ENCODE measurements around the gene ARSH. TPM values are rescaled to one million over a fixed set of nuclear protein-coding genes. Genes with fewer than 3 reads are reported as not detected.
"Not testable (repeated sequence)": the region's sequence is repeated elsewhere in the genome, so short reads cannot be mapped to it uniquely, and the experiment has no call there.

ARSH gene, protein sequence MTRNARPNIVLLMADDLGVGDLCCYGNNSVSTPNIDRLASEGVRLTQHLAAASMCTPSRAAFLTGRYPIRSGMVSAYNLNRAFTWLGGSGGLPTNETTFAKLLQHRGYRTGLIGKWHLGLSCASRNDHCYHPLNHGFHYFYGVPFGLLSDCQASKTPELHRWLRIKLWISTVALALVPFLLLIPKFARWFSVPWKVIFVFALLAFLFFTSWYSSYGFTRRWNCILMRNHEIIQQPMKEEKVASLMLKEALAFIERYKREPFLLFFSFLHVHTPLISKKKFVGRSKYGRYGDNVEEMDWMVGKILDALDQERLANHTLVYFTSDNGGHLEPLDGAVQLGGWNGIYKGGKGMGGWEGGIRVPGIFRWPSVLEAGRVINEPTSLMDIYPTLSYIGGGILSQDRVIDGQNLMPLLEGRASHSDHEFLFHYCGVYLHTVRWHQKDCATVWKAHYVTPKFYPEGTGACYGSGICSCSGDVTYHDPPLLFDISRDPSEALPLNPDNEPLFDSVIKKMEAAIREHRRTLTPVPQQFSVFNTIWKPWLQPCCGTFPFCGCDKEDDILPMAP
- not detected for total RNA-seq

DNA sequence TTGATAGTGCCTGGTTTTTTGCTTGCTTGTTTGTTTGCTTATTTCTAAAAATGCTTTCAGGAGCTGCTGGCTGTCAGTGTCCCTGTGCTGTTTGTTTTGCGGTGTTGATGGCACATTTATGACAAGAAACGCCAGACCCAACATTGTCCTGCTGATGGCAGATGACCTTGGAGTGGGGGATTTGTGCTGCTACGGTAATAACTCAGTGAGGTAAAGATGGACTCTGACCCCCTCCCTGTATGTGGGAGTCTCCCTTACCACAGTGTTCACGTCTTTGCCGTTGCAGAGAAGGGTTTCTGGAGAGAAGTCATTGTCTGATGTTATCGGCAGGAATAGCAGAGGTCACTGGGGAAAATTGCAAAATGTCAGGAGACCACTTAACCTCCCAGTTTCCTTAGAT lies at the start of gene ARSH:
Gene ARSH, plus strand, starts transcription at position 52 of the 400 bp plus-strand sequence. Its CDS starts 67 bp downstream, at position 119.
- no peaks in the 10 kb centered on the region for H3K27me3 ChIP-seq (replicated peaks; ENCODE audit: insufficient read depth)
- no peak for DNase-seq (ENCODE audit: low spot score)
- no peaks in the 10 kb centered on the region for H3K9me3 ChIP-seq
- intact Hi-C loops (cut with DNase I), result no loop called here
- no peaks in the 10 kb centered on the region for H3K4me1 ChIP-seq (replicated peaks)
- H3K4me3 ChIP-seq, result no peak within 1 kb of the TSS
- no peak within 1 kb of the TSS for H3K27ac ChIP-seq
- TF ChIP-seq POLR2AphosphoS5 (IDR thresholded peaks at IDR 0.05) (no peak), POLR2A (IDR thresholded peaks at IDR 0.05) (no peak)
- TF ChIP-seq, protein P1, sequence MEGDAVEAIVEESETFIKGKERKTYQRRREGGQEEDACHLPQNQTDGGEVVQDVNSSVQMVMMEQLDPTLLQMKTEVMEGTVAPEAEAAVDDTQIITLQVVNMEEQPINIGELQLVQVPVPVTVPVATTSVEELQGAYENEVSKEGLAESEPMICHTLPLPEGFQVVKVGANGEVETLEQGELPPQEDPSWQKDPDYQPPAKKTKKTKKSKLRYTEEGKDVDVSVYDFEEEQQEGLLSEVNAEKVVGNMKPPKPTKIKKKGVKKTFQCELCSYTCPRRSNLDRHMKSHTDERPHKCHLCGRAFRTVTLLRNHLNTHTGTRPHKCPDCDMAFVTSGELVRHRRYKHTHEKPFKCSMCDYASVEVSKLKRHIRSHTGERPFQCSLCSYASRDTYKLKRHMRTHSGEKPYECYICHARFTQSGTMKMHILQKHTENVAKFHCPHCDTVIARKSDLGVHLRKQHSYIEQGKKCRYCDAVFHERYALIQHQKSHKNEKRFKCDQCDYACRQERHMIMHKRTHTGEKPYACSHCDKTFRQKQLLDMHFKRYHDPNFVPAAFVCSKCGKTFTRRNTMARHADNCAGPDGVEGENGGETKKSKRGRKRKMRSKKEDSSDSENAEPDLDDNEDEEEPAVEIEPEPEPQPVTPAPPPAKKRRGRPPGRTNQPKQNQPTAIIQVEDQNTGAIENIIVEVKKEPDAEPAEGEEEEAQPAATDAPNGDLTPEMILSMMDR (IDR thresholded peaks at IDR 0.05), result no peak
- 62% methylated on average over 6 of the region's 6 CpGs for WGBS
- H3K36me3 ChIP-seq, result no peaks in the 10 kb centered on the region

DNA sequence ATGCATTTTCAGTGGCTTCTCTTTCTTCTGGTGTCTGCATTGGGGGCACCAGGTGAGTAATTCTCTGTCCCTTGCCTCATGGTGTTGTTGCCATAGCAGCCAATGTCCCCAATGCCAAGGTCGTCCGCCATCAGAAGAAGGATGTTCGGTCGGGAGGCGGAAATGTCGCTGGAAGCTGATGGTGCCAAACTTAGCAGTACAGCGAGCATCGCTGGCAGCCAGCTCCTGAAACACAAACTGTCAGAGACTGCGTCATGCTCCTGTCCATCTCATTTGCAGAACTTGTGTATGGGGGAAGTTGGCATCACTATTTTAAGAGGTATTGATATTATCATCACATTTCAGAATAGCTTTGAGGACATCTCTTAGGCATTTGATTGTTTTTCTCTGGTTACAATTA lies 48.1 kb upstream of the ARSH start:
- WGBS, result 80% methylated on average over 9 of the region's 9 CpGs
- Histone ChIP-seq H3K36me3 (no peaks in the 10 kb centered on the region), H3K4me1 (replicated peaks) (no peaks in the 10 kb centered on the region), H3K9me3 (no peaks in the 10 kb centered on the region), H3K27me3 (replicated peaks; ENCODE audit: insufficient read depth) (no peaks in the 10 kb centered on the region), H3K4me3 (no peak overlapping the region), H3K27ac (no peak overlapping the region)
- TF ChIP-seq POLR2A (IDR thresholded peaks at IDR 0.05), result no peak
- TF ChIP-seq, protein P1 (IDR thresholded peaks at IDR 0.05), result no peak
- TF ChIP-seq POLR2AphosphoS5 (IDR thresholded peaks at IDR 0.05), result no peak
- intact Hi-C loops (cut with DNase I), result no loop called here
- no peak for DNase-seq (ENCODE audit: low spot score)

DNA sequence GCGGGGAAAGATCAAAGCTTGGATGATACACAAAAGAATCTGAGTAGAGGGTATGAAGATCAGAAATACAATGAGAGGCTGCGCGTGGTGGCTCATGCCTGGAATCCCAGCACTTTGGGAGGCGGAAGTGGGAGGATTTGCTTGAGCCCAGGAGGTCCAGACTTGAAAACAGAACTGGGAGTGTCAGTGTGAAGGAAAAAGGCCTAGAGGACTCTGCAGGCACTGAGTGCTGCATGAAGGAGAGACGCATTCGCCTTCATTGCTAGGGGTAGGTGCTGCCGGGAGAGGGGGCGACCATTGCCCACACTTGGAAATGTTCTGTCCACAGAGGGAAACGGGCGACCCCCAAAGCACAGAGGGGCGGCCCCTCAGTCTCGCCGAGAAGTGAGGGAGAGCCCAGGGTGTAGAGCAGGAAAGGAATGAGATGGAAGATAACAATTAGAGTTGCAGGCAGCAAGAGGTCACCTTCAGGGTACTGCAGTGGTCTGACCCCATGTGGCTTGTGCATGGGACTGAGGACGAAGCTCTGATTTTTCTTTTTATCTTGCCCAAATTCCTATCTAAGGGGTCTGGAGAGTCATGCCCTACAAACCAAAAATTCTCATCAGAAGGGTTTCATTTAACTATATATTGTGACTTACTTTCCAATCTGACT lies 45.4 kb upstream of the ARSH start:
- Histone ChIP-seq H3K27me3 (replicated peaks; ENCODE audit: insufficient read depth) (no peaks in the 10 kb centered on the region), H3K4me3 (no peak overlapping the region), H3K9me3 (no peaks in the 10 kb centered on the region), H3K36me3 (no peaks in the 10 kb centered on the region), H3K27ac (no peak overlapping the region), H3K4me1 (replicated peaks) (no peaks in the 10 kb centered on the region)
- no peak for TF ChIP-seq POLR2A (IDR thresholded peaks at IDR 0.05)
- no peak for TF ChIP-seq POLR2AphosphoS5 (IDR thresholded peaks at IDR 0.05)
- TF ChIP-seq, protein P1 (IDR thresholded peaks at IDR 0.05), result no peak
- 87% methylated on average over 12 of the region's 14 CpGs for WGBS
- intact Hi-C loops (cut with DNase I), result no loop called here
- DNase-seq (ENCODE audit: low spot score), result no peak

DNA sequence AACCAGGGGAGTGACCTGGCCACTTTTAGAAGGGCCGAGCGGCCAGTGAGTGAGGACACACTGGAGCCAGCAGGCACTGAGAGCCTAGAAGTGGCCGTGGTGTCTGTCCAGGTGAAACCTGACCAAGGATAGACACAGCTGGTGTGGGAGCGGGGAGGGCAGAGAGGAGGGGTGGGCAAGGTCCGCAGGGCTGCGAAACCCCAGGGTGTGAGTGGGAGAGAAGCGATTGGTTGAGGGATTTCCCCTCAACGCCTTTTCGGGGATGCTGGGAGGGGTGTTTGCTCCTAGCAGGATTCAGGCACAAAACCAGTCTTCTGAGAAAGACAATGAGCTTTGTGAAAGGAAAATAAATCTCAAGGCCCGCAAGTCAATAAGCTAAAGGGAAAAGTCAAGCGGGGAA lies 44.0 kb upstream of the ARSH start:
- Histone ChIP-seq H3K4me1 (replicated peaks) (no peaks in the 10 kb centered on the region), H3K4me3 (no peak overlapping the region), H3K27ac (no peak overlapping the region), H3K9me3 (no peaks in the 10 kb centered on the region), H3K36me3 (no peaks in the 10 kb centered on the region), H3K27me3 (replicated peaks; ENCODE audit: insufficient read depth) (no peaks in the 10 kb centered on the region)
- no peak for DNase-seq (ENCODE audit: low spot score)
- no peak for TF ChIP-seq POLR2AphosphoS5 (IDR thresholded peaks at IDR 0.05)
- TF ChIP-seq, protein P1 (IDR thresholded peaks at IDR 0.05), result no peak
- no peak for TF ChIP-seq POLR2A (IDR thresholded peaks at IDR 0.05)
- 88% methylated on average over 11 of the region's 11 CpGs for WGBS
- intact Hi-C loops (cut with DNase I), result no loop called here

DNA sequence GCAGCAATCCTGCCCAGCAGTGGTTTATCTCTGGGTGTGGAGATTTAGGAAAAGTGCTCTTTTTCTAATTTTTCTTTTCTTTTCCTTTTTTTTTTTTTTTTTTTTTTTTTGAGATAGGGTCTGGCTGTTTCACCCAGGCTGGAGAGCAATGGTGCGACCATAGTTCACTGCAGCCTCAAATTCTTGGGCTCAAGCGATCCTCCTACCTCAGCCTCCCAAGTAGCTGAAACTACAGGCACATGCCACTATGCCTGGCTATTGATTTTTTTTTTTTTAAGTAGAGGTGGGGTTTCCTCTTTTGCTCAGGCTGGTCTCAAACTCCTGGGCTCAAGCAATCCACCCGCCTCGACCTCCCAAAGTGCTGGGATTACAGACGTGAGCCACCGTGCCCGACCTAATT lies 42.9 kb upstream of the ARSH start:
- H3K4me1 ChIP-seq (replicated peaks); H3K4me3 ChIP-seq; H3K36me3 ChIP-seq; H3K27ac ChIP-seq; H3K9me3 ChIP-seq; DNase-seq (ENCODE audit: low spot score); H3K27me3 ChIP-seq (replicated peaks; ENCODE audit: insufficient read depth); intact Hi-C loops (cut with DNase I): not testable (repeated sequence)
- 94% methylated on average over 7 of the region's 7 CpGs for whole genome bisulfite sequencing

DNA sequence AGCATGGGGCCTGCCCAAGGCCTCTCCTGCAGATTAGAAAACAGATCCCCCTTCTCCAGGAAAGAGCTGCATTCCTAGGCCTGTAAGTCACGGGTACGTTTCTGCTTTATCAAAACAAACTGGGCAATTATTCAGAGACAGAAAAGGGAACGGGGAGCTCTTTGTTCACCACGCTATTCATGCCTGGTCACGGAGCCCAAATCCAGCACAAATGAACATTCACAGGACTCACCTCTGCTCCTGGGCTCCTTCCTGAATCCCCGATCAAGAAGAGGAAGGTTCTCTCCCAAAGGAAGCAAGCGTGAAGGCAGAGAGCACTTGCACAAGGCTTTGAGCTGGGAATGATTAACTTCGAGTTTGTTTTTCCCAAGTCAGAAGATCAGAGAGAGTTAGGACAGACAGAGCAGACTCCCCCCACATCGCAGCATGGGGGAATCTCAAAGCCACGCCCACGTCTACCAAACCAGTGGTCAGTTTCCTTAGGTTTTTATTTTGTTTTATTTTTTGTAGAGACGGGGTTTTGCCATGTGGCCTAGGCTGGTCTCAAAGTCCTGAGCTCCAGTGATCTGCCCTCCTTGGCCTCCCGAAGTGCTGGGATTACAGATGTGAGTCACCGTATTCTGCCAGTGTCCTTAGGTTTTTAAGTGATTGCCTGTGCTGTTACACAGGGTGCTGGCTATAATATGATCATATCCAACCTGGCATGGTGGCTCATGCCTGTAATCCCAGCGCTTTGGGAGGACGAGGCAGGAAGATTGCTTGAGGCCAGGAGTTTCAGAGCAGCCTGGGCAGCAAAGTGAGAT lies 42.2 kb upstream of the ARSH start:
- WGBS, result 70% methylated on average over 15 of the region's 16 CpGs
- intact Hi-C loops (cut with DNase I); H3K27ac ChIP-seq; H3K4me3 ChIP-seq; H3K4me1 ChIP-seq (replicated peaks); H3K27me3 ChIP-seq (replicated peaks; ENCODE audit: insufficient read depth); H3K36me3 ChIP-seq; H3K9me3 ChIP-seq; DNase-seq (ENCODE audit: low spot score): not testable (repeated sequence)
